Left lung (tissue), 10 donors: ENCODE results near the gene TBC1D8. TPM values are rescaled to one million over a fixed set of nuclear protein-coding genes. Genes with fewer than 3 reads are reported as not detected.

Experiments used
- ATAC-seq: fragments of 200-7000 bp; cut with Tn5 transposase; one replicate; pipeline ENCODE4 v1.9.1; 2020; ENCODE audit warnings: moderate library complexity
- DNase-seq, 4 donors: peaks; one replicate each; pipeline ENCODE4 v3.0.0-alpha.2; 2013 to 2020
- H3K27ac ChIP-seq, 2 donors: fragments of 200-600 bp; sonication (generic) in 1 of 2; one replicate each; pipeline versions ENCODE4 v1.5.0 to v1.8.0; 2020 to 2021
- H3K27me3 ChIP-seq, 2 donors: fragments of 200-600 bp; sonication (generic) in 1 of 2; one replicate each; pipeline versions ENCODE4 v1.5.0 to v1.8.0; 2020 to 2021
- H3K36me3 ChIP-seq, 2 donors: fragments of 200-600 bp; sonication (generic) in 1 of 2; one replicate each; pipeline versions ENCODE4 v1.5.0 to v1.8.0; 2020 to 2021
- H3K4me1 ChIP-seq, 2 donors: fragments of 200-600 bp; one replicate each; pipeline ENCODE4 v1.8.0; 2021
- H3K4me3 ChIP-seq, 2 donors: fragments of 200-600 bp; sonication (generic) in 1 of 2; one replicate each; pipeline versions ENCODE4 v1.5.0 to v1.8.0; 2020 to 2021; ENCODE audit warnings: mild to moderate bottlenecking in 1 of 2
- H3K9me3 ChIP-seq, 2 donors: fragments of 200-600 bp; sonication (generic) in 1 of 2; one replicate each; pipeline versions ENCODE4 v1.5.0 to v1.8.0; 2020 to 2021
- intact Hi-C, 2 donors: fragments of 100-400 bp; cut with DNase I; formaldehyde crosslinking; loops; one replicate each; pipeline versions ENCODE4 v1.11.2 to v1.14.2; 2022
- polyA plus RNA-seq, 6 donors: library from polyadenylated mRNA; unstranded; fragments of 120-200 nt; gene quantifications; one replicate each; pipeline ENCODE4 v1.2.1, GENCODE V29; 2013; ENCODE audit not compliant: insufficient read length in 6 of 6
- total RNA-seq, 2 donors: library from RNA; stranded (reverse); fragmentation: NEBNext Ultra II Directional; extraction: Animal tissue kit (Norgen Biotek cat#: 25700); gene quantifications; one replicate each; pipeline ENCODE4 v1.2.1, GENCODE V29; 2021
- TF ChIP-seq, protein P1 (sequence below), 2 donors: fragments of 200-600 bp; sonication (generic) in 1 of 2; IDR thresholded peaks; one replicate each; pipeline versions ENCODE4 v1.5.0 to v1.8.0; 2021; ENCODE audit warnings: antibody characterized with exemption in 2 of 2
- donor health status: DM: no; HTN: yes; CAD: no.
- donor health status: DM: no; HTN: no; CAD: no.

TBC1D8 gene
- total and polyA plus RNA-seq, 8 donors: 11.7 to 36.5 (median 32.1) TPM

DNA sequence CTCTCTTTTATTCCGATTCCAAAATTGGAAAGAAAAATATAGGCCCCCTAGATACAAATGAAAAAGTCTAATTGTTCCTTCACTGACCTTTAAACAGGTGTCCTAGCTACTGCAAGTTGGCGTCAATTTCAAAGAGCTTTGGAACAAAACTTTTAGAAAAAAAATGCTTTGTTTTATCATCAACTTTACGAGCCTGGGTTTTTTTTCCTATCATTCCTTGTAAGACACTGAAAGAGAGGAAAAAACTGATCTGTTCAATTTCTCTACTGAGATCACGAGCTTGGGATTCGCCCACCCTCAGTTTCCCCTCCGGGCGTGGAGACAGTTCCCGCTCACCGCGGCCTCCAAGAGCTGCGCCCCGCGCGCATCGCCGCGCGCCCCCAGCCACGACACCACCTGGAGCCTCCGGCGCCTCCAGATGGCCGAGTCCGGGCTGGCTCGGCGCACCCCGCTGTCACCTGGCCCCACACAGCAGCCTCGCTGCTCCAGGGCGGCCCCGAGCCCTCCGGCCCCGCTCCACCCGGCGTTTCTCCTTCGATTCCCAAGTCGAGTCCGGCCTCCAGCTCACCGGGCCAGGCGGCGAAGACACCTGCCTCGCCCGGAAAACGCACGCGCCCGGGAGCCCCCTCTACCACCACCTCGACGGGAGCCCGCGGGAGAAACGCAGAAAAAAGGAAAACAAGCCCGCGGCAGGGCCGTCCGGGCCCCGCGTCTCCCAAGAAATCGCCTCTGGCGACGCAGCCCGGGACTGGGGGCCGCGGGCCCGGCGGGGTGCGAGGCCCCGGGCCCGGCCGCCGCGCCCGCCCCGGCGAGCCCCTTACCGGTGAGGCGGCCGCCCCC, 656 bp downstream of the TBC1D8 start:
- Histone ChIP-seq H3K4me1 (peaks cover 8 to 56% of the 10 kb centered on the region in 2 donors), H3K9me3 (no peaks in the 10 kb centered on the region), H3K36me3 (no peaks in the 10 kb centered on the region), H3K27me3 (no peaks in the 10 kb centered on the region), H3K27ac (peak overlapping the region; percentile 43 to 71), H3K4me3 (peak overlapping the region; percentile 59 to 78)
- TF ChIP-seq, protein P1, sequence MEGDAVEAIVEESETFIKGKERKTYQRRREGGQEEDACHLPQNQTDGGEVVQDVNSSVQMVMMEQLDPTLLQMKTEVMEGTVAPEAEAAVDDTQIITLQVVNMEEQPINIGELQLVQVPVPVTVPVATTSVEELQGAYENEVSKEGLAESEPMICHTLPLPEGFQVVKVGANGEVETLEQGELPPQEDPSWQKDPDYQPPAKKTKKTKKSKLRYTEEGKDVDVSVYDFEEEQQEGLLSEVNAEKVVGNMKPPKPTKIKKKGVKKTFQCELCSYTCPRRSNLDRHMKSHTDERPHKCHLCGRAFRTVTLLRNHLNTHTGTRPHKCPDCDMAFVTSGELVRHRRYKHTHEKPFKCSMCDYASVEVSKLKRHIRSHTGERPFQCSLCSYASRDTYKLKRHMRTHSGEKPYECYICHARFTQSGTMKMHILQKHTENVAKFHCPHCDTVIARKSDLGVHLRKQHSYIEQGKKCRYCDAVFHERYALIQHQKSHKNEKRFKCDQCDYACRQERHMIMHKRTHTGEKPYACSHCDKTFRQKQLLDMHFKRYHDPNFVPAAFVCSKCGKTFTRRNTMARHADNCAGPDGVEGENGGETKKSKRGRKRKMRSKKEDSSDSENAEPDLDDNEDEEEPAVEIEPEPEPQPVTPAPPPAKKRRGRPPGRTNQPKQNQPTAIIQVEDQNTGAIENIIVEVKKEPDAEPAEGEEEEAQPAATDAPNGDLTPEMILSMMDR (IDR thresholded peaks at IDR 0.05): no peak
- intact Hi-C loops: loop anchor here in 1 of 2 donors (10.0 kb wide), 1 partner anchor 116 kb away; no protein-coding TSS in a partner anchor
- ATAC-seq (peak; percentile 51), DNase-seq (peak; percentile 18 to 86 (median 34))

DNA sequence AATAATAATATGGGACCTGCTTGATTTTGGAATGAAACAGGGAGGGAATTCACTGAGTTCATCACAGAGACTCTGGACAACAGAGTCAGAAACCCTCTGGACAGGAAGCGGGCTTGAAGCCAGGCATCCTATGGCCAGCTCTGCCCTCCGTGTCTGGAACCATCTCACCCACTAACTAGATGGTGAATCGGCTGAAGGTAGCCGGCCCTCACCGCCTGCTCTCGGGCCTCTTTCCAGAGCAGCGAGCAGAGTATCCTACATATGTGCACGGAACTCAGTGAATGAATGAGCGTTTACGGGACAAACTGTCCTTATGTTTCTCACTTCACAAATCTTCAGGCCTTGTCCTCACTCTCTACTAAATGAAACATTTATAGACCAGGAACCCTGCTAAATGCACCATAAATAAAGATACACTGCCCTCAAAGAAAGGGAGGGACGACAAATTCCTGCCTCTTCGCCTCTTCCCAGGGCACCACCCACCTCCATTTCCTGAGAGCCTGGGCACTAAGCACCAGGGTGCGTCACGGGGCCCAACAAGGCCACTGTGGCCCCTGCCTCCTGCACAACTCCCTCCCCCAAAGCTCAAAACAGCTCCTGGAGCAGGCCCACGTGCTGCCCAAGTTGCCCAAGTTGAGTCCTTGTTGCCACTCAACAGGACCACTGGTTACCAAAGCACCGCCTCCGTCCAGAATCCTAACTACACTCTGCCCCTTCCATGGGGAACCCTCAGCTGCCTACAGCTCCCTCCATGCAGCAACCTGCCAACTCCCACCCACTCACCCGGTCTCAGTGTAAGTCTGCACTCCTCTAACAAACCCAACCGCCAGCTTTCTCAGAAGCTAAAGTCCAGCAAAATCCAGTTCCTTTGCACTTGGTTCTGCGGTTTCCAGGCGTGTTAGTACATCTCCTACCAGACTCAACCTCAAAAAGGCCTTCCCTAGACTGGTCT, 1.7 kb downstream of the TBC1D8 start:
- Histone ChIP-seq H3K4me1 (peaks cover 8 to 56% of the 10 kb centered on the region in 2 donors), H3K4me3 (peak overlapping the region; percentile 59 to 78), H3K9me3 (no peaks in the 10 kb centered on the region), H3K27ac (no peak overlapping the region), H3K36me3 (no peaks in the 10 kb centered on the region), H3K27me3 (no peaks in the 10 kb centered on the region)
- intact Hi-C loops: loop anchor here in 1 of 2 donors (10.0 kb wide), 1 partner anchor 115 kb away; no protein-coding TSS in a partner anchor
- TF ChIP-seq, protein P1 (IDR thresholded peaks at IDR 0.05): no peak
- DNase-seq: peak in 1 of 4 donors; percentile 12
- ATAC-seq: no peak

DNA sequence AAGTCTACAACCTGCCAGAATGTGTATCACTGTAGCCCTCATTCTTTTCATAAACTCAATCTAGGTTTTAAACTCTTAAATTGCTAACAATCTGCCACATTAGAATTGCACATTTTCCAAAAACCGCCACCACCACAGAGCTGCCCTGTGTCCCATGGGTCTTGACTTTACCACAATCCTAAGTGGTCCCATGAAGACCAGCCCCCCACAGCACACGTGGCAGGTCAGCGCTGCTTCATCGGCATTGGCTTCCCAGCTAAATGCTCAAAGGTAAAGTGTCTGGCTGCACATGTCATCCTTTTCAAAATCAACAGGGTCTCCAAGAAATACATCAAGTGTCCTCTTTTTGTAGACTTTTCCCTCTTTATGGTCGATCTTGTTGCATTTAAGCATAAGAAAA, 2.4 kb downstream of the TBC1D8 start:
- Histone ChIP-seq H3K27me3 (no peaks in the 10 kb centered on the region), H3K4me3 (peak overlapping the region in 1 of 2 donors; percentile 78), H3K36me3 (no peaks in the 10 kb centered on the region), H3K9me3 (no peaks in the 10 kb centered on the region), H3K27ac (peak overlapping the region in 1 of 2 donors; percentile 1), H3K4me1 (peaks cover 8 to 56% of the 10 kb centered on the region in 2 donors)
- DNase-seq (no peak), ATAC-seq (no peak)
- intact Hi-C loops: no loop called here
- TF ChIP-seq, protein P1 (IDR thresholded peaks at IDR 0.05): no peak

DNA sequence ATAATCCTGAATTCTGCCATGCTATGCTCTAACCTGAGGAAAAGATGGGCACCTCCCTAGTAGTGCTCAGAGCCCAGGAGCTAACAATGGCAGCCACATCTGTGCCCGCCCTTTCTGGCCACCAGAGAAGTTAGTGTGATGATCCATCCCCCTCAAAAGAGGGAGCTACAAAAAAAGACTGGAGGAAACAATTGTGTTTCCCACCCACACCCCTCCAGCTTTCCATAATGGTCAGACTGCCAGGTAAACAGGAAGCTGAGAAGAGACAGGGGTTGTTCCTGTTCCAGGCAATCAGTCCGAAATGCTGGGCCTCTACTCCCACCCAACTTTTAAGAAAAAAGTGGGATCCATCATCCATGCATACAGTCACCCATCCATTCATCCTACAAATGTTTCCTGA, 3.2 kb downstream of the TBC1D8 start:
- H3K4me1 ChIP-seq: peaks cover 8 to 53% of the 10 kb centered on the region in 2 donors
- no peaks in the 10 kb centered on the region for H3K36me3 ChIP-seq
- intact Hi-C loops: no loop called here
- H3K9me3 ChIP-seq: no peaks in the 10 kb centered on the region
- H3K4me3 ChIP-seq: no peak overlapping the region
- peak overlapping the region in 1 of 2 donors; percentile 1 for H3K27ac ChIP-seq
- ATAC-seq (no peak), DNase-seq (no peak)
- TF ChIP-seq, protein P1 (IDR thresholded peaks at IDR 0.05): no peak
- H3K27me3 ChIP-seq: no peaks in the 10 kb centered on the region
